Measurements from ENCODE around the gene A1BG.

A1BG gene

DNA sequence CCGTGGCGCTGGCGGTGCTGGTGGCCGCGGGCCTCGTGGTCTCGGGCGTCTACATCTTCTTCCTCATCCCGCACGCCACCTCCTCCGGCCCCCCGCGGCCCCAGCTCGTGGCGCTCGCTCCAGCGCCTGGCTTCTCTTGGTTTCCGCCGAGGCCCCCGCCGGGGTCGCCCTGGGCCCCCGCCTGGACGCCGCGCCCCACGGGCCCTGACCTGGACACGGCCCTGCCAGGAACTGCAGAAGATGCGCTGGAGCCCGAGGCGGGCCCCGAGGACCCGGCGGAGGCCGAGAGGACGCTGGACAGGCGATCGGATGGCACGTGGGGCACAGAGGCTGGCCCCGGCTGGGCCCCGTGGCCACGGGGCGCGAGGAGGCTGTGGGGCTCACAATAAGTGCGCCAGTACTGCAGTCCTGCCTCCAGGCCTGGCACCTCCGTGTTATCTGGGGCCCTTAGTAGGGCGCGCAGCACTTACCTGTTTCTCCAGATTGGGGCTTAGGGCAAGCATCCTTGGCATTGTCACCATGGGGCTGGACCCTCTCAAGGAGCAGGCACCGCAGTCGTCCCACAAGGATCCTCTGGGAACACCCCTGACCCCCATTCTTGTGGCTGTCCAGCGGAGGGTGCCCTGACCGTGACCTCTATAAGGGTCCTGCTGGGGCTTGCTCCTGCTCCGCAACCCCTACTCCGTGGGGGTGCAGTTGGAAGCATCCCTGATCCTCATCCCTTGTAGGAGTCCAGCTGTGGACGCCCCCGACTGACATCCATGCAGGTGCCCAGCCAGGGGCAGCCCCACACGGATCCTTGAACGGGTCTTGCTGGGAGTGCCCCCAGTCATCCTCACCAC, 43.6 kb upstream of the A1BG start:
- Histone ChIP-seq H3K4me3 (ENCODE audit: insufficient read depth, low read depth, low read length, poor library complexity, severe bottlenecking) (no peak overlapping the region), H3K9me3 (ENCODE audit: control insufficient read depth, low read length) (no peaks in the 10 kb centered on the region), H3K27ac (ENCODE audit: insufficient read depth, low read length, poor library complexity, severe bottlenecking) (no peak overlapping the region), H3K4me1 (ENCODE audit: control insufficient read depth, insufficient read depth, low read length, poor library complexity, severe bottlenecking) (peaks cover 12% of the 10 kb centered on the region), H3K36me3 (ENCODE audit: control insufficient read depth, insufficient read depth, low read length) (peaks cover 28% of the 10 kb centered on the region), H3K27me3 (replicated peaks; ENCODE audit: control insufficient read depth, insufficient read depth, low read length, poor library complexity, severe bottlenecking) (peaks cover 4% of the 10 kb centered on the region)
- no peak for DNase-seq

DNA sequence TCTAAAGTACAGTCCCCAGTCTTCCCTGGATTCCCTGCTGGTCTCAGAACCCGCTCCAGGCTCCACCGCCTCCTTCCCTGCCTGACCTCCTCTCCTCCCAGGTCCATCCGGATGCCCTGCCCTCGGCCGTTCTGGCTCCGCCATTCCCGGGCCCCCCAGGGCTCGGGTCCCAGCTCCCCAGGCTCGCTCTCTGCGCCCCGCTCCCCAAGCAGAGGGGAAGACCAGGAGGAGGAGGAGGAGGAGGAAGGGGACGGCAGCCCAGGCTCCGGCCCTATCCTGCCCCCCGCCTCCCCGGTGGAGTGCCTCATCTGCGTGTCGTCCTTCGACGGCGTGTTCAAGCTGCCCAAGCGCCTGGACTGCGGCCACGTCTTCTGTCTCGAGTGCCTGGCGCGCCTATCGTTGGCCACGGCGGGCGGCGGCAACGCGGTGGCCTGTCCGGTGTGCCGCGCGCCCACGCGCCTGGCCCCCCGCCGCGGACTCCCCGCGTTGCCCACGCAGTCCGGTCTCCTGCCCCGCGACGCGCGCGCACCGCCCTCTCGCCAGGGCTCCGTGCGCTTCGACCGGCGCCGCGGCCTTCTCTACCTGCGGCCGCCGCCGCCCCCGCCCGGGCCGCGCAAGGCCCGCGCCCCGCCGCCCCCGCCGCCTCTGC, 42.8 kb upstream of the A1BG start:
- Histone ChIP-seq H3K4me3 (ENCODE audit: insufficient read depth, low read depth, low read length, poor library complexity, severe bottlenecking) (no peak overlapping the region), H3K9me3 (ENCODE audit: control insufficient read depth, low read length) (no peaks in the 10 kb centered on the region), H3K36me3 (ENCODE audit: control insufficient read depth, insufficient read depth, low read length) (peaks cover 31% of the 10 kb centered on the region), H3K27ac (ENCODE audit: insufficient read depth, low read length, poor library complexity, severe bottlenecking) (no peak overlapping the region), H3K4me1 (ENCODE audit: control insufficient read depth, insufficient read depth, low read length, poor library complexity, severe bottlenecking) (peaks cover 12% of the 10 kb centered on the region), H3K27me3 (replicated peaks; ENCODE audit: control insufficient read depth, insufficient read depth, low read length, poor library complexity, severe bottlenecking) (peaks cover 4% of the 10 kb centered on the region)
- no peak for DNase-seq

DNA sequence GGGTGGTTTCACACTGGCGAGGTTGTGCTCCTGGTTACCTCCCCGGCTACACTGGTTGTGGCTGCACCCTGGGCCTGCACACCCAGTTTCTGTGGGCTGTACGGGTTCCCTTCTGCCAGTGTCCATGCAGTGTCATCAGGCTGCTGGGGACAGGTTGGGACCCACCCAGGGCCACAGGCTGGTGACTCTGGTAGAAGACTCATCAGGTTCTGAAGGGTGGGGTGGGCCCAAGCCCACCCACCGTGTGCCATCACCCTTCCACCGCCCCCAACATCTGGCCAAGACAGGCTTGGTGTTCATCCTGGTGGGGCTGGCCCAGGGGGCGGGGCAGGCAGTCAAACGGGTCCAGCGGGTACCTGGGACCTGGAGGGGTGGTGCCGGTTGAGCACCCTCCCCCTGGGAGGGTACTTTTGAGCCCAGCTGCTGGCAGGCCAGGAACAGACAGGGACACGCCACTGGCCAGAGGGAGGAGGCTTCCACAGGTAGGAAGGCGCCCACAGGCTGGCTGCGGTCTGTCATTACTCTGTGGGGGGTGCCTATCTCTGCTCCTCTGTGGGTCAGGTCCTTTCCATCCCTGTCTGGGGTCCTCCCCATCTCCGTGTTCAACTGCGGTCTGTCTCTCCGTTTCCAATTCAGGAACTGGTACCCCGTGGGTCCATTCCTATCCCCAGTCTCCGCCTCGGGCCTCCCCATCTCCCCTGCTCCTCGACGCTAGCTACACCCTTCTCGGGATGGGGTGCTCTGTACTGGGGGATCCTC, 42.1 kb upstream of the A1BG start, which contains the start of gene RNF225:
Gene RNF225 (plus strand): TSS at position 437 of the 759 bp plus-strand sequence. CDS start 434 bp downstream, outside the sequence.
- Histone ChIP-seq H3K9me3 (ENCODE audit: control insufficient read depth, low read length) (no peaks in the 10 kb centered on the region), H3K27me3 (replicated peaks; ENCODE audit: control insufficient read depth, insufficient read depth, low read length, poor library complexity, severe bottlenecking) (peaks cover 4% of the 10 kb centered on the region), H3K4me3 (ENCODE audit: insufficient read depth, low read depth, low read length, poor library complexity, severe bottlenecking) (no peak within 1 kb of the TSS), H3K27ac (ENCODE audit: insufficient read depth, low read length, poor library complexity, severe bottlenecking) (no peak within 1 kb of the TSS), H3K4me1 (ENCODE audit: control insufficient read depth, insufficient read depth, low read length, poor library complexity, severe bottlenecking) (peaks cover 5% of the 10 kb centered on the region), H3K36me3 (ENCODE audit: control insufficient read depth, insufficient read depth, low read length) (peaks cover 35% of the 10 kb centered on the region)
- DNase-seq: no peak

DNA sequence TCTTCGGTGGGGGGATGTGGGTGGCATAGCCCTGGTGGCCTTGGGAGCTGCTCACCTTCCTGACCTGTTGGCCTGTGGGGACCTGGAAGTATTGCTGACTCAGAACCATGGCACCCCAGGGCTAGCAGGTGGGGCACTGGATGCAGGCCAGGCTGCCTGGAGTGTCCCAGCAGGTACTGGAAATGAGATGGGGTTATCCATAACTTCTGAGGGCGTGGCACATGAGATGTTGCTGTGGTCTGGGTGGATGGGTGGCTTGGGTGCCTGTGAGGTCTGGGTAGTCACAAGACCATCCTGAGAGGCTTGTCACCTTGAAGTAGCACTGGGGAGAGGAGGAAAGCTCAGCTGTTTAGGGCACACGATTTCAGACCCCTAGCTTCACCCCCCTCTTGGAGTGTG, 41.5 kb upstream of the A1BG start:
- Histone ChIP-seq H3K9me3 (ENCODE audit: control insufficient read depth, low read length) (no peaks in the 10 kb centered on the region), H3K36me3 (ENCODE audit: control insufficient read depth, insufficient read depth, low read length) (peaks cover 35% of the 10 kb centered on the region), H3K27ac (ENCODE audit: insufficient read depth, low read length, poor library complexity, severe bottlenecking) (no peak overlapping the region), H3K27me3 (replicated peaks; ENCODE audit: control insufficient read depth, insufficient read depth, low read length, poor library complexity, severe bottlenecking) (peaks cover 4% of the 10 kb centered on the region), H3K4me1 (ENCODE audit: control insufficient read depth, insufficient read depth, low read length, poor library complexity, severe bottlenecking) (peaks cover 3% of the 10 kb centered on the region), H3K4me3 (ENCODE audit: insufficient read depth, low read depth, low read length, poor library complexity, severe bottlenecking) (no peak overlapping the region)
- no peak for DNase-seq

DNA sequence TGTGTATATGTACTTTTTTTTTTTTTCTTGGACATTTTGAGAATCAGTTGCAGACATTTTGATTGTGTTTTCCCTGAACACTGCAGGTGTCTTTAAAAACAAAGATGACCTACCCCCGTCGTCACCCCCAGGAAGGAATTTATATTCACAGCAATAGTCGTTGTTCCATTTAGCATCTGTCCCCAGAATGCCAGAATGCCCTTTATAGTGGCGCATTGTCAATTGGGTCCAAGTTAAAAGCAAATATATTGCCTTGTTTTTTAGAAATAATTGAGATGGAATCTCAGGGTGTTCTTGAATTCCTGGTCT, 40.4 kb upstream of the A1BG start:
- no peaks in the 10 kb centered on the region for H3K9me3 ChIP-seq (ENCODE audit: control insufficient read depth, low read length)
- H3K36me3 ChIP-seq (ENCODE audit: control insufficient read depth, insufficient read depth, low read length): peaks cover 41% of the 10 kb centered on the region
- H3K4me3 ChIP-seq (ENCODE audit: insufficient read depth, low read depth, low read length, poor library complexity, severe bottlenecking): no peak overlapping the region
- no peak for DNase-seq
- peaks cover 4% of the 10 kb centered on the region for H3K27me3 ChIP-seq (replicated peaks; ENCODE audit: control insufficient read depth, insufficient read depth, low read length, poor library complexity, severe bottlenecking)
- H3K4me1 ChIP-seq (ENCODE audit: control insufficient read depth, insufficient read depth, low read length, poor library complexity, severe bottlenecking): peaks cover 3% of the 10 kb centered on the region
- no peak overlapping the region for H3K27ac ChIP-seq (ENCODE audit: insufficient read depth, low read length, poor library complexity, severe bottlenecking)

DNA sequence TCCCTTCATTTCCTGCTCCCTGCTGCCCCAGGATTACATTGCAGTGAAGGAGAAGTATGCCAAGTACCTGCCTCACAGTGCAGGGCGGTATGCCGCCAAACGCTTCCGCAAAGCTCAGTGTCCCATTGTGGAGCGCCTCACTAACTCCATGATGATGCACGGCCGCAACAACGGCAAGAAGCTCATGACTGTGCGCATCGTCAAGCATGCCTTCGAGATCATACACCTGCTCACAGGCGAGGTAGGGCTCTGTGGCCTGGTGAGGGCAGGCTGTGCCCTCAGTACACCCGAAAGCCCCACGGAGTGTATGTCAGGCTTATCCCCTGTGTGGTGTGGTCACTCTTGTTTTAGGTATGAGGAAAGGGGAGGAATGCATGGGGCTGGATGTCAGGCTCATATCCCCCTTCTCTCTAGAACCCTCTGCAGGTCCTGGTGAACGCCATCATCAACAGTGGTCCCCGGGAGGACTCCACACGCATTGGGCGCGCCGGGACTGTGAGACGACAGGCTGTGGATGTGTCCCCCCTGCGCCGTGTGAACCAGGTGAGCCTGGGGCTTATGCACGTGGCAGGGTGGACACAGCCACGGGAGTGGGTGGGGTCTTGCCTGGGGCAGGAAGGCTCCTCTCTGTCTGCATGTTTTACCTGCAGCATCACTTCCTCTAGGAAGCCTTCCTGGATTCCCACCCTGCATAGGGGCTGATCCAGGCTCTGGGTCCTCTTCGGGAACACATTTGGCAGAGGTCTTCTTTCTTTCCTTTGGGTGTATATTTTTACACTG, 39.8 kb upstream of the A1BG start:
- Histone ChIP-seq H3K4me1 (ENCODE audit: control insufficient read depth, insufficient read depth, low read length, poor library complexity, severe bottlenecking) (peaks cover 4% of the 10 kb centered on the region), H3K9me3 (ENCODE audit: control insufficient read depth, low read length) (no peaks in the 10 kb centered on the region), H3K27ac (ENCODE audit: insufficient read depth, low read length, poor library complexity, severe bottlenecking) (no peak overlapping the region), H3K36me3 (ENCODE audit: control insufficient read depth, insufficient read depth, low read length) (peaks cover 41% of the 10 kb centered on the region), H3K4me3 (ENCODE audit: insufficient read depth, low read depth, low read length, poor library complexity, severe bottlenecking) (no peak overlapping the region), H3K27me3 (replicated peaks; ENCODE audit: control insufficient read depth, insufficient read depth, low read length, poor library complexity, severe bottlenecking) (peaks cover 4% of the 10 kb centered on the region)
- no peak for DNase-seq

DNA sequence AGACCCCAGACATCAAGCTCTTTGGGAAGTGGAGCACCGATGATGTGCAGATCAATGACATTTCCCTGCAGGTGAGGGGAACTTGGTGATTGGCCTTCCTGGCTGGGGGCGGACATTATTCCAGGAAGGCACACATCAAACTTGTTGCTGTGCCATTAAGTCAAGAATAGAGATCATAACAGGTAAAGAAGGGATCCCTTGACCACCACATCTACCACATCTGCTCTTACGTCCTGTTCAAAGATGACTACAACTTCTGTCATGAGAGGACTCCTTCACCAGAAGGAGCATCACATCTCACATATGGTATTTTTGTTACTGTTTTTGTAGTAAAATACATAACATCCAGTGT, 34.9 kb upstream of the A1BG start:
- no peak for DNase-seq
- no peaks in the 10 kb centered on the region for H3K27me3 ChIP-seq (replicated peaks; ENCODE audit: control insufficient read depth, insufficient read depth, low read length, poor library complexity, severe bottlenecking)
- no peaks in the 10 kb centered on the region for H3K9me3 ChIP-seq (ENCODE audit: control insufficient read depth, low read length)
- H3K4me1 ChIP-seq (ENCODE audit: control insufficient read depth, insufficient read depth, low read length, poor library complexity, severe bottlenecking): peaks cover 26% of the 10 kb centered on the region
- H3K4me3 ChIP-seq (ENCODE audit: insufficient read depth, low read depth, low read length, poor library complexity, severe bottlenecking): peak overlapping the region; percentile 71
- H3K27ac ChIP-seq (ENCODE audit: insufficient read depth, low read length, poor library complexity, severe bottlenecking): no peak overlapping the region
- H3K36me3 ChIP-seq (ENCODE audit: control insufficient read depth, insufficient read depth, low read length): peaks cover 21% of the 10 kb centered on the region

DNA sequence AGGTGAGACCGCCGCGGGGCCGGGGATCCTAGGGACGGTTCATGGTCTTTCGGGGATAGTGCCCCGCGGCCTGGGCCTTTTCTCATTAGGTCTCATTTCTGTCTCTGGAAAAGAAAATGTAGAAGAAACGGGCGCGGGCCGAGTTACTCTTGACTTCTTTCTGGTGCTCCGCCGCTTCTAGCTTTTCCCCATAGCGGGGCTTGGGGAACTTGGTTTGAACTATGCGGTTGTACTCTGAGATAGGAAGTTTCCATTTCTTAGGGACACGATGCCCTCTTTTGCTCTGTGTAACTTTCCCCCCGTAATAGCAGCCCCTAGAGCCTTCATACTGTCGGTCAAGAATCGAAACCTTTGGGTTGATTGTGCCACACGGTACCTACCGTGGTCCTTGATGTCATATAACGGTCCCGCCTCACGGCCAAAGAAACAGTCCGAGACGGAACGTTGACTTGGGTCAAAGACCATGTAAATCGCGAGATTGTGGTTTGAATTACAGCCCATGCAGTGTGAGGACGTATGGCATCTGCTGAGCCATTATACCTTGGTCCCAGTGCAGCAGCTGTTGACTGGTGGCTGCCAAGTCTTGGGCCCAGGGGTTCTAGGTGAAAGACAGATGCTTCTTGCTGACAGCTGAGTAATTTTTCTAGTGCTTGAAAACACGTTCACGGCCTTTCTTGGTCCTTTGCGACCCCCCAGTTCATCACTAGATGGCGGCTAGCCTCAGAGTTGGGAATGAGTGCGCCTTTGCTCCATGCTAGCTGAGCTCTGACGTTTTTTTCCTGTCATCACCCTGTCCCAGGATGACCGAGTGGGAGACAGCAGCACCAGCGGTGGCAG, 34.3 kb upstream of the A1BG start:
- peaks cover 26% of the 10 kb centered on the region for H3K4me1 ChIP-seq (ENCODE audit: control insufficient read depth, insufficient read depth, low read length, poor library complexity, severe bottlenecking)
- no peaks in the 10 kb centered on the region for H3K27me3 ChIP-seq (replicated peaks; ENCODE audit: control insufficient read depth, insufficient read depth, low read length, poor library complexity, severe bottlenecking)
- H3K4me3 ChIP-seq (ENCODE audit: insufficient read depth, low read depth, low read length, poor library complexity, severe bottlenecking): peak overlapping the region; percentile 71
- H3K27ac ChIP-seq (ENCODE audit: insufficient read depth, low read length, poor library complexity, severe bottlenecking): peak overlapping the region; percentile 98
- peaks cover 15% of the 10 kb centered on the region for H3K36me3 ChIP-seq (ENCODE audit: control insufficient read depth, insufficient read depth, low read length)
- no peaks in the 10 kb centered on the region for H3K9me3 ChIP-seq (ENCODE audit: control insufficient read depth, low read length)
- no peak for DNase-seq
